Right lobe of liver (tissue), 4 donors: ENCODE measurements around the gene CHST4.

ENCODE experiments used
- POLR2A ChIP-seq: fragments of 450-650 bp; IDR thresholded peaks from one replicate; pipeline ENCODE4 v1.6.1; 2017; ENCODE audit warnings: antibody characterized with exemption, mild to moderate bottlenecking
- TF ChIP-seq, protein P1 (sequence below), 4 donors: fragments of 200-600 bp in 3 of 4; fragments of 450-650 bp in 1 of 4; IDR thresholded peaks; one replicate each; pipeline versions ENCODE4 v1.5.1 to v1.8.0; 2016 to 2022; ENCODE audit warnings: antibody characterized with exemption in 4 of 4, mild to moderate bottlenecking in 2 of 4
- donor health status: DM: no; HTN: no; CAD: no.
- donor health status: DM: no; HTN: no; CAD: no.
- donor health status: DM: no; HTN: yes; CAD: no.

DNA sequence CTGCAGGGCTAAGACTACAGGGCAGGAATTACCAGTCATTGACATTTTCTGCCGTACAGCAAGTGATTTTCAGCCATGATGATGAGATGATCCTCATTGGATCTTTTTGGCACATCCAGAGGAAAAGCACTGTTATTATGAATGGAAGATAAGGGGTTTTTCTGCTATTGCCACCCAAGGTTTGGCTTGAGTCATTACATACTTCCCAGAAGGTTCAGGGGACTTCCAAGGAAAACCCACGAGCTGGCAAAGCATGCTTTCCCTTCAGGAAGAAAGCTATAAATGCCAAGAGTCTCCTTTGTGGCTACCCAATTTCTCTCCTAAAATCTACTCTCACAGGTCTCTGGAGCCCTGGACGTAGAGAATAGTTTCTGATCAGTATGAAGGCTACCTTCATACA lies 6.1 kb downstream of the CHST4 start:
- TF ChIP-seq POLR2A: no peak
- TF ChIP-seq, protein P1, sequence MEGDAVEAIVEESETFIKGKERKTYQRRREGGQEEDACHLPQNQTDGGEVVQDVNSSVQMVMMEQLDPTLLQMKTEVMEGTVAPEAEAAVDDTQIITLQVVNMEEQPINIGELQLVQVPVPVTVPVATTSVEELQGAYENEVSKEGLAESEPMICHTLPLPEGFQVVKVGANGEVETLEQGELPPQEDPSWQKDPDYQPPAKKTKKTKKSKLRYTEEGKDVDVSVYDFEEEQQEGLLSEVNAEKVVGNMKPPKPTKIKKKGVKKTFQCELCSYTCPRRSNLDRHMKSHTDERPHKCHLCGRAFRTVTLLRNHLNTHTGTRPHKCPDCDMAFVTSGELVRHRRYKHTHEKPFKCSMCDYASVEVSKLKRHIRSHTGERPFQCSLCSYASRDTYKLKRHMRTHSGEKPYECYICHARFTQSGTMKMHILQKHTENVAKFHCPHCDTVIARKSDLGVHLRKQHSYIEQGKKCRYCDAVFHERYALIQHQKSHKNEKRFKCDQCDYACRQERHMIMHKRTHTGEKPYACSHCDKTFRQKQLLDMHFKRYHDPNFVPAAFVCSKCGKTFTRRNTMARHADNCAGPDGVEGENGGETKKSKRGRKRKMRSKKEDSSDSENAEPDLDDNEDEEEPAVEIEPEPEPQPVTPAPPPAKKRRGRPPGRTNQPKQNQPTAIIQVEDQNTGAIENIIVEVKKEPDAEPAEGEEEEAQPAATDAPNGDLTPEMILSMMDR (IDR thresholded peaks at IDR 0.05): no peak
